Stimulated activated memory B cell treated with anti-CD40 and anti-IgM and Interleukin-4, amounts not matched to agents 10 μg/mL and 1 μg/mL and 100 μg/mL, for 72 hours (primary cell): ENCODE measurements around the gene ATP6V1E1.
"Not testable (repeated sequence)": the region's sequence is repeated elsewhere in the genome, so short reads cannot be mapped to it uniquely, and the experiment has no call there.

Experiments used
- ATAC-seq: fragments of 150-1000 bp; cut with Tn5 transposase; 2 replicates; pipeline ENCODE4 v1.10.0; 2021
- H3K27ac Mint-ChIP-seq: one replicate; pipeline ENCODE4 v1.8.0; 2022; ENCODE audit warnings: mild to moderate bottlenecking, mixed read lengths
- H3K27me3 Mint-ChIP-seq: one replicate; pipeline ENCODE4 v1.8.0; 2022; ENCODE audit warnings: mixed read lengths
- H3K36me3 Mint-ChIP-seq: one replicate; pipeline ENCODE4 v1.8.0; 2022; ENCODE audit warnings: mixed read lengths
- H3K4me1 Mint-ChIP-seq: one replicate; pipeline ENCODE4 v1.8.0; 2022; ENCODE audit warnings: mixed read lengths
- H3K4me3 Mint-ChIP-seq: one replicate; pipeline ENCODE4 v1.8.0; 2022; ENCODE audit warnings: mild to moderate bottlenecking, moderate library complexity, mixed read lengths
- H3K9me3 Mint-ChIP-seq: one replicate; pipeline ENCODE4 v1.8.0; 2022; ENCODE audit warnings: mixed read lengths

ATP6V1E1 gene

GRCh38 chr22:17639247-17639741, 10.7 kb upstream of the ATP6V1E1 start:
- no peaks in the 10 kb centered on the region for H3K36me3 Mint-ChIP-seq
- no peak for ATAC-seq
- H3K9me3 Mint-ChIP-seq, result no peaks in the 10 kb centered on the region

GRCh38 chr22:17638432-17639246, 10.1 kb upstream of the ATP6V1E1 start, which contains the start of gene BCL2L13:
TSS of gene BCL2L13 (plus strand) at chr22:17638757. CDS start at chr22:17655712, 16,955 bp downstream.
- peaks cover 25% of the 10 kb centered on the region for H3K4me1 Mint-ChIP-seq
- peak; percentile 99 for ATAC-seq
- H3K27me3 Mint-ChIP-seq, result no peaks in the 10 kb centered on the region
- H3K27ac Mint-ChIP-seq, result peak within 1 kb of the TSS; percentile 99
- peak within 1 kb of the TSS; percentile 91 for H3K4me3 Mint-ChIP-seq
- H3K36me3 Mint-ChIP-seq, result no peaks in the 10 kb centered on the region
- no peaks in the 10 kb centered on the region for H3K9me3 Mint-ChIP-seq

More at GRCh38 chr22:17639247-17639741, 10.7 kb upstream of the ATP6V1E1 start:
- Mint-ChIP-seq H3K27me3 (no peaks in the 10 kb centered on the region), H3K4me3 (peak overlapping the region; percentile 91), H3K27ac (peak overlapping the region; percentile 99), H3K4me1 (peaks cover 25% of the 10 kb centered on the region)

- H3K27ac Mint-ChIP-seq, result peak overlapping the region; percentile 99
- no peaks in the 10 kb centered on the region for H3K9me3 Mint-ChIP-seq
- ATAC-seq, result peak; percentile 37
- H3K36me3 Mint-ChIP-seq, result no peaks in the 10 kb centered on the region
- peaks cover 25% of the 10 kb centered on the region for H3K4me1 Mint-ChIP-seq
- no peaks in the 10 kb centered on the region for H3K27me3 Mint-ChIP-seq
- peak overlapping the region; percentile 91 for H3K4me3 Mint-ChIP-seq
Observed at GRCh38 chr22:17638182-17638431, 9.6 kb upstream of the ATP6V1E1 start.

- Mint-ChIP-seq H3K36me3 (no peaks in the 10 kb centered on the region), H3K4me3 (peak overlapping the region; percentile 91), H3K27ac (peak overlapping the region; percentile 99), H3K9me3 (no peaks in the 10 kb centered on the region), H3K27me3 (no peaks in the 10 kb centered on the region), H3K4me1 (peaks cover 25% of the 10 kb centered on the region)
- ATAC-seq, result no peak
Observed at GRCh38 chr22:17637490-17638181, 9.1 kb upstream of the ATP6V1E1 start.

GRCh38 chr22:17636850-17637249, 8.3 kb upstream of the ATP6V1E1 start:
- H3K4me1 Mint-ChIP-seq, result peaks cover 25% of the 10 kb centered on the region
- H3K27ac Mint-ChIP-seq, H3K36me3 Mint-ChIP-seq, ATAC-seq, H3K27me3 Mint-ChIP-seq, H3K9me3 Mint-ChIP-seq, H3K4me3 Mint-ChIP-seq: not testable (repeated sequence)

- H3K27me3 Mint-ChIP-seq, result no peaks in the 10 kb centered on the region
- no peaks in the 10 kb centered on the region for H3K36me3 Mint-ChIP-seq
- H3K9me3 Mint-ChIP-seq, result no peaks in the 10 kb centered on the region
- no peak for ATAC-seq
- H3K4me3 Mint-ChIP-seq, result no peak overlapping the region
- no peak overlapping the region for H3K27ac Mint-ChIP-seq
- peaks cover 21% of the 10 kb centered on the region for H3K4me1 Mint-ChIP-seq
Observed at GRCh38 chr22:17634696-17635095, 6.1 kb upstream of the ATP6V1E1 start.

GRCh38 chr22:17633998-17634323, 5.4 kb upstream of the ATP6V1E1 start:
- ATAC-seq, result no peak
- Mint-ChIP-seq H3K27ac (no peak overlapping the region), H3K9me3 (no peaks in the 10 kb centered on the region), H3K4me1 (peaks cover 19% of the 10 kb centered on the region), H3K36me3 (no peaks in the 10 kb centered on the region), H3K4me3 (no peak overlapping the region), H3K27me3 (no peaks in the 10 kb centered on the region)

GRCh38 chr22:17633217-17633997, 4.9 kb upstream of the ATP6V1E1 start:
- Mint-ChIP-seq H3K4me3 (no peak overlapping the region), H3K4me1 (peaks cover 18% of the 10 kb centered on the region), H3K9me3 (no peaks in the 10 kb centered on the region), H3K27me3 (no peaks in the 10 kb centered on the region), H3K27ac (no peak overlapping the region), H3K36me3 (no peaks in the 10 kb centered on the region)
- ATAC-seq, result no peak

GRCh38 chr22:17631076-17631565, 2.6 kb upstream of the ATP6V1E1 start:
- Mint-ChIP-seq H3K4me3 (no peak overlapping the region), H3K27me3 (no peaks in the 10 kb centered on the region), H3K4me1 (peaks cover 7% of the 10 kb centered on the region), H3K9me3 (no peaks in the 10 kb centered on the region), H3K27ac (no peak overlapping the region), H3K36me3 (no peaks in the 10 kb centered on the region)
- no peak for ATAC-seq

- Mint-ChIP-seq H3K27ac (peak overlapping the region; percentile 86), H3K9me3 (no peaks in the 10 kb centered on the region), H3K4me3 (peak overlapping the region; percentile 96), H3K27me3 (no peaks in the 10 kb centered on the region), H3K4me1 (peaks cover 11% of the 10 kb centered on the region), H3K36me3 (no peaks in the 10 kb centered on the region)
- no peak for ATAC-seq
Observed at GRCh38 chr22:17629641-17630040, 1.1 kb upstream of the ATP6V1E1 start.

- Mint-ChIP-seq H3K9me3 (no peaks in the 10 kb centered on the region), H3K27ac (peak overlapping the region; percentile 86), H3K4me1 (peaks cover 14% of the 10 kb centered on the region), H3K4me3 (peak overlapping the region; percentile 96), H3K27me3 (no peaks in the 10 kb centered on the region), H3K36me3 (no peaks in the 10 kb centered on the region)
- ATAC-seq, result no peak
Observed at GRCh38 chr22:17629173-17629489, 582 bp upstream of the ATP6V1E1 start.

- Mint-ChIP-seq H3K36me3 (peaks cover 4% of the 10 kb centered on the region), H3K4me1 (peaks cover 18% of the 10 kb centered on the region), H3K9me3 (no peaks in the 10 kb centered on the region), H3K27me3 (no peaks in the 10 kb centered on the region), H3K27ac (peak overlapping the region; percentile 86), H3K4me3 (peak overlapping the region; percentile 96)
- ATAC-seq, result no peak
Observed at GRCh38 chr22:17627961-17628405, 566 bp downstream of the ATP6V1E1 start.

- no peak for ATAC-seq
- Mint-ChIP-seq H3K27me3 (no peaks in the 10 kb centered on the region), H3K9me3 (no peaks in the 10 kb centered on the region), H3K36me3 (peaks cover 33% of the 10 kb centered on the region), H3K4me1 (no peaks in the 10 kb centered on the region), H3K27ac (no peak overlapping the region), H3K4me3 (no peak overlapping the region)
Observed at GRCh38 chr22:17613280-17613679, 15.3 kb downstream of the ATP6V1E1 start.

- H3K27ac Mint-ChIP-seq, result no peak overlapping the region
- no peak overlapping the region for H3K4me3 Mint-ChIP-seq
- H3K9me3 Mint-ChIP-seq, result no peaks in the 10 kb centered on the region
- no peak for ATAC-seq
- H3K27me3 Mint-ChIP-seq, result no peaks in the 10 kb centered on the region
- no peaks in the 10 kb centered on the region for H3K4me1 Mint-ChIP-seq
- H3K36me3 Mint-ChIP-seq, result peaks cover 33% of the 10 kb centered on the region
Observed at GRCh38 chr22:17612057-17612456, 16.5 kb downstream of the ATP6V1E1 start.

- ATAC-seq, result no peak
- Mint-ChIP-seq H3K36me3 (peaks cover 30% of the 10 kb centered on the region), H3K9me3 (no peaks in the 10 kb centered on the region), H3K4me1 (no peaks in the 10 kb centered on the region), H3K4me3 (no peak overlapping the region), H3K27ac (no peak overlapping the region), H3K27me3 (no peaks in the 10 kb centered on the region)
Observed at GRCh38 chr22:17607891-17608521, 20.5 kb downstream of the ATP6V1E1 start.
